SK-N-SH (cell line): ENCODE data around the gene TNFRSF21. TPM values are rescaled to one million over a fixed set of nuclear protein-coding genes. Genes with fewer than 3 reads are reported as not detected.

Experiments
- CTCF ChIA-PET: fragments of 300-600, 350-600 bp; formaldehyde crosslinking; extraction: SDS; loops from one replicate; lab custom pipeline; 2021; lab: Yijun Ruan, JAX
- POLR2A ChIA-PET: fragments of 350-600 bp; sonication (Branson Sonifier 250); formaldehyde crosslinking; extraction: SDS; loops from one replicate; lab custom pipeline; 2020; ENCODE audit warnings: antibody characterized with exemption, inconsistent platforms; lab: Yijun Ruan, JAX
- DNase-seq: peaks from one replicate; pipeline ENCODE4 v3.0.0; 2012
- H2AFZ ChIP-seq: fragments of 200-600 bp; sonication (generic); 2 replicates; pipeline ENCODE4 v1.8.1; 2016; ENCODE audit warnings: antibody characterized with exemption, mild to moderate bottlenecking, low read depth
- H3F3A ChIP-seq: fragments of 200-600 bp; sonication (generic); replicated peaks from 2 replicates; pipeline ENCODE3; 2016; ENCODE audit warnings: antibody characterized with exemption, mild to moderate bottlenecking; ENCODE audit not compliant: insufficient read depth
- H3K27ac ChIP-seq, 2 experiments: fragments of 200-500 bp in 1 of 2; fragments of 200-600 bp in 1 of 2; sonication (Bioruptor generic) in 1 of 2; sonication (generic), shearing (Covaris generic) in 1 of 2; 2 replicates each; pipeline versions ENCODE4 v1.5.1 to v1.6.1; 2014 to 2016; ENCODE audit warnings: low read depth in 2 of 2, inconsistent platforms in 1 of 2, low read length in 1 of 2, mild to moderate bottlenecking in 1 of 2, mixed read lengths in 1 of 2
- H3K27me3 ChIP-seq: fragments of 200-600 bp; sonication (generic), shearing (Covaris generic); 2 replicates; pipeline ENCODE4 v1.6.1; 2016; ENCODE audit warnings: mixed run types; ENCODE audit not compliant: insufficient read depth
- H3K36me3 ChIP-seq, 2 experiments: fragments of 200-500 bp in 1 of 2; fragments of 200-600 bp in 1 of 2; sonication (Bioruptor generic) in 1 of 2; sonication (generic) in 1 of 2; replicated peaks in 1 of 2; 2 replicates each; pipeline versions ENCODE3 to v1.5.1; 2014 to 2016; ENCODE audit warnings: low read length in 1 of 2, mild to moderate bottlenecking in 1 of 2; ENCODE audit not compliant: insufficient read depth in 2 of 2, control insufficient read depth in 1 of 2
- H3K4me1 ChIP-seq, 2 experiments: fragments of 200-500 bp in 1 of 2; fragments of 200-600 bp in 1 of 2; sonication (Bioruptor generic) in 1 of 2; sonication (generic), shearing (Covaris generic) in 1 of 2; 2 replicates each; pipeline versions ENCODE4 v1.5.1 to v1.6.1; 2014 to 2016; ENCODE audit warnings: low read depth in 1 of 2, low read length in 1 of 2, mixed run types in 1 of 2; ENCODE audit not compliant: insufficient read depth in 2 of 2, control insufficient read depth in 1 of 2
- H3K4me2 ChIP-seq: fragments of 200-600 bp; sonication (generic), shearing (Covaris generic); 2 replicates; pipeline ENCODE4 v1.6.1; 2017; ENCODE audit warnings: mixed run types
- H3K4me3 ChIP-seq, 2 experiments: fragments of 200-500 bp in 1 of 2; fragments of 200-600 bp in 1 of 2; sonication (Bioruptor generic) in 1 of 2; sonication (generic), shearing (Covaris generic) in 1 of 2; 2 replicates each; pipeline versions ENCODE4 v1.5.1 to v1.8.1; 2014 to 2016; ENCODE audit warnings: low read depth in 2 of 2, inconsistent platforms in 1 of 2, low read length in 1 of 2, mild to moderate bottlenecking in 1 of 2, mixed read lengths in 1 of 2, moderate library complexity in 1 of 2
- H3K79me2 ChIP-seq: fragments of 200-600 bp; sonication (generic); 2 replicates; pipeline ENCODE4 v1.8.1; 2017; ENCODE audit warnings: mild to moderate bottlenecking; ENCODE audit not compliant: insufficient read depth
- H3K9ac ChIP-seq: fragments of 200-600 bp; sonication (generic); 2 replicates; pipeline ENCODE4 v1.6.1; 2017; ENCODE audit warnings: mixed run types
- H3K9me2 ChIP-seq: fragments of 200-600 bp; sonication (generic); 2 replicates; pipeline ENCODE4 v1.6.1; 2017; ENCODE audit warnings: mixed run types
- H3K9me3 ChIP-seq: fragments of 200-600 bp; sonication (generic); 2 replicates; pipeline ENCODE4 v1.6.1; 2017; ENCODE audit warnings: mixed run types, mild to moderate bottlenecking, moderate library complexity
- H4K20me1 ChIP-seq: fragments of 200-600 bp; sonication (generic); 2 replicates; pipeline ENCODE4 v1.6.1; 2017; ENCODE audit warnings: mild to moderate bottlenecking, mixed run types; ENCODE audit not compliant: insufficient read depth
- CHD2 ChIP-seq: fragments of 150-350 bp; IDR thresholded peaks from 2 replicates; pipeline ENCODE4 v1.6.1; 2018; ENCODE audit warnings: low read length; ENCODE audit not compliant: partially characterized antibody
- EP300 ChIP-seq, 2 experiments: IDR thresholded peaks; 2 replicates each; pipeline versions ENCODE4 v1.4.0 to v1.6.1; 2012; ENCODE audit warnings: borderline replicate concordance in 1 of 2, low read depth in 1 of 2, low read length in 1 of 2
- FOXJ3 ChIP-seq: sonication (generic); formaldehyde crosslinking; IDR thresholded peaks from 2 replicates; pipeline ENCODE4 v1.5.1; 2020; ENCODE audit warnings: mild to moderate bottlenecking, missing genetic modification reagents
- GATA2 ChIP-seq: sonication (generic); formaldehyde crosslinking; IDR thresholded peaks from 2 replicates; pipeline ENCODE4 v1.5.0; 2020; ENCODE audit warnings: mild to moderate bottlenecking, missing genetic modification reagents
- MAX ChIP-seq: IDR thresholded peaks from 2 replicates; pipeline ENCODE4 v1.4.0; 2012; ENCODE audit warnings: low read depth
- NFIC ChIP-seq: IDR thresholded peaks from 2 replicates; pipeline ENCODE4 v1.4.0; 2012; ENCODE audit warnings: borderline replicate concordance
- POLR2AphosphoS5 ChIP-seq: IDR thresholded peaks from 2 replicates; pipeline ENCODE4 v1.6.1; 2012; ENCODE audit warnings: low read depth, low read length
- REST ChIP-seq: IDR thresholded peaks from 2 replicates; pipeline ENCODE4 v1.6.1; 2012; ENCODE audit warnings: mild to moderate bottlenecking, low read depth, low read length, moderate library complexity
- RFX5 ChIP-seq: IDR thresholded peaks from 2 replicates; pipeline ENCODE4 v1.6.1; 2012; ENCODE audit warnings: mild to moderate bottlenecking, improper control_type of control experiment, low read length
- SIN3A ChIP-seq: IDR thresholded peaks from 2 replicates; pipeline ENCODE4 v1.6.1; 2012; ENCODE audit warnings: low read depth, mild to moderate bottlenecking, low read length, moderate library complexity, borderline replicate concordance
- TAF1 ChIP-seq: IDR thresholded peaks from 2 replicates; pipeline ENCODE4 v1.6.1; 2012; ENCODE audit warnings: low read depth, mild to moderate bottlenecking, low read length, moderate library complexity, borderline replicate concordance
- TEAD4 ChIP-seq: IDR thresholded peaks from 2 replicates; pipeline ENCODE4 v1.4.0; 2012; ENCODE audit warnings: mild to moderate bottlenecking, borderline replicate concordance; ENCODE audit not compliant: insufficient read depth
- YY1 ChIP-seq: IDR thresholded peaks from 2 replicates; pipeline ENCODE4 v1.4.0; 2012; ENCODE audit warnings: low read depth, mild to moderate bottlenecking
- WGBS: methylation state at CpG from one replicate; pipeline ENCODE4 v1.1.6; 2017; ENCODE audit warnings: low lambda C conversion rate; 5-methylcytosine and 5-hydroxymethylcytosine counted together
- polyA plus RNA-seq, 3 experiments: library from polyadenylated mRNA; depleted of rRNA; stranded (reverse); fragments of >200 nt; gene quantifications; 2 replicates each; pipeline ENCODE4 v1.2.3, GENCODE V29; 2012
- TF ChIP-seq, protein P1 (sequence below): IDR thresholded peaks from 2 replicates; pipeline ENCODE4 v1.4.0; 2012; ENCODE audit warnings: low read depth, borderline replicate concordance

TNFRSF21 gene
- polyA plus RNA-seq, 1 of the 3 experiments (the other 2 are of a cell fraction) = 9.2 TPM

GRCh38 chr6:47345761-47346160, 36.1 kb upstream of the TNFRSF21 start:
- H3K4me3 ChIP-seq = no peak overlapping the region
- H3K36me3 ChIP-seq = no peaks in the 10 kb centered on the region
- no peaks in the 10 kb centered on the region for H3K9me3 ChIP-seq
- H3K4me1 ChIP-seq = no peaks in the 10 kb centered on the region
- H2AFZ ChIP-seq = no peak overlapping the region
- H3K4me2 ChIP-seq = no peak overlapping the region
- 6% methylated on average over 4 of the region's 4 CpGs for WGBS
- H3K27ac ChIP-seq = no peak overlapping the region
- POLR2A ChIA-PET = no interaction called here
- no peaks in the 10 kb centered on the region for H3K79me2 ChIP-seq
- H3K27me3 ChIP-seq = no peaks in the 10 kb centered on the region
- H4K20me1 ChIP-seq = no peaks in the 10 kb centered on the region
- TF ChIP-seq GATA2 (CRISPR knock-in tag) (no peak), EP300 (IDR thresholded peaks at IDR 0.05; ENCODE audit: borderline replicate concordance in 1 of 2, low read depth in 1 of 2, low read length in 1 of 2) (no peak), YY1 (no peak), TAF1 (no peak), RFX5 (no peak), MAX (no peak), REST (no peak), FOXJ3 (CRISPR knock-in tag) (no peak), POLR2AphosphoS5 (no peak), SIN3A (no peak), TEAD4 (no peak), CHD2 (no peak)
- TF ChIP-seq, protein P1, sequence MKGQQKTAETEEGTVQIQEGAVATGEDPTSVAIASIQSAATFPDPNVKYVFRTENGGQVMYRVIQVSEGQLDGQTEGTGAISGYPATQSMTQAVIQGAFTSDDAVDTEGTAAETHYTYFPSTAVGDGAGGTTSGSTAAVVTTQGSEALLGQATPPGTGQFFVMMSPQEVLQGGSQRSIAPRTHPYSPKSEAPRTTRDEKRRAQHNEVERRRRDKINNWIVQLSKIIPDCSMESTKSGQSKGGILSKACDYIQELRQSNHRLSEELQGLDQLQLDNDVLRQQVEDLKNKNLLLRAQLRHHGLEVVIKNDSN = no peak
- CTCF ChIA-PET = no interaction called here
- no peaks in the 10 kb centered on the region for H3F3A ChIP-seq
- H3K9me2 ChIP-seq = no peaks in the 10 kb centered on the region
- no peak overlapping the region for H3K9ac ChIP-seq
- no peak for DNase-seq

- DNase-seq = no peak
- H3K27me3 ChIP-seq = no peaks in the 10 kb centered on the region
- no peaks in the 10 kb centered on the region for H3K4me1 ChIP-seq
- no peaks in the 10 kb centered on the region for H3K9me2 ChIP-seq
- no peak overlapping the region for H3K27ac ChIP-seq
- no peaks in the 10 kb centered on the region for H3K9me3 ChIP-seq
- no peak overlapping the region for H3K4me2 ChIP-seq
- TF ChIP-seq TAF1 = no peak
- TF ChIP-seq EP300 (IDR thresholded peaks at IDR 0.05; ENCODE audit: borderline replicate concordance in 1 of 2, low read depth in 1 of 2, low read length in 1 of 2) = no peak
- no peak for TF ChIP-seq NFIC
- TF ChIP-seq GATA2 (CRISPR knock-in tag) = no peak
- H3F3A ChIP-seq = no peaks in the 10 kb centered on the region
- ChIA-PET CTCF (interaction anchor here (0.6 kb wide), 1 partner anchor 232 kb away, joined by 3 read pairs; no protein-coding TSS in a partner anchor), POLR2A (no interaction called here)
- H3K36me3 ChIP-seq = no peaks in the 10 kb centered on the region
- 3% methylated on average over 1 of the region's 1 CpG for WGBS
- no peaks in the 10 kb centered on the region for H4K20me1 ChIP-seq
- no peak overlapping the region for H2AFZ ChIP-seq
- no peak overlapping the region for H3K9ac ChIP-seq
- H3K79me2 ChIP-seq = no peaks in the 10 kb centered on the region
- no peak overlapping the region for H3K4me3 ChIP-seq
Measured at GRCh38 chr6:47344022-47344421, 34.3 kb upstream of the TNFRSF21 start.
